ENCODE results near the gene RHOC.

RHOC gene

DNA sequence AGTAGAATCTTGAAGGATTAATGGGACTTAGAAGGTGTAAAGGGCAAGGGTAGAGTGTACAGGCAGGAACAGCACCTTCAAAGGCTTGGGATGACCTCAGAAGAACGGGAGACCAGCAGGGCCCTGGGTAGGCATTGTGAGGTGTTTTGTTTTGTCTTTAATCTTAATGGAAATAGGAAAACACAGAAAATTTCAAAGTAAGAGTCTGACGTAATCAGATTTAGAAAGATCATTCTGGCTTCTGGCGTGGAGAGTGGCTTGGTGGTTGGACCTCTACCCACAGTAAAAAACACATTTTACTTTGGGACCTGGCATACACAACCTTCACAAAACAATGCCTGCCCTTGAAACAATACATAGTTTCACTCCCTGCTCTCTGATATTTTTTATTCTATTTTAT, 28.3 kb downstream of the RHOC start:
- no peak for TF ChIP-seq CTCF (IDR thresholded peaks at IDR 0.05; ENCODE audit: low read length, missing control alignments)

DNA sequence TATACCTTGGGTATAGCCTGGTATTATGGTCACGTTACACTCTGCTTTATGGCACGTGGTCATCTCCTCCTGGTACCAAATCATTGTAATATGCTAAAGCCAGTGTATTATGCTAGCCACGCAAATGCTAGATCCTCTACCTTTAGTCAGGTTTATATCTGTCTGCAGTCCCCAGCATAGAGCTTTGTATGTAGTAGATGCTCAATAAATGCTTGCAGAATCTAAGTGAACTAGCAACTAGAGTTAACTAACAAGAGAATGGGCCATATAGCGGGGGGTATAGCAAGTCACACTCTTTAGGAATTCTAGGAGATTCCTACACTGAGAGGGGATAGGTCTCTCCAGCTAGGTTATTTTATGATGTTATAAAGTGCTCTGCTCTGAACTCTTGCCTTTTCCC, 29.4 kb downstream of the RHOC start:
- no peak overlapping the region for H3K4me3 ChIP-seq (replicated peaks; ENCODE audit: low read depth, low read length)
- TF ChIP-seq CTCF (IDR thresholded peaks at IDR 0.05; ENCODE audit: low read length, missing control alignments), result no peak
- no peak for DNase-seq (ENCODE audit: low read depth)

More for the DNA sequence above, 28.3 kb downstream of the RHOC start:
- no peak overlapping the region for H3K4me3 ChIP-seq (replicated peaks; ENCODE audit: low read depth, low read length)
- no peak for DNase-seq (ENCODE audit: low read depth)

DNA sequence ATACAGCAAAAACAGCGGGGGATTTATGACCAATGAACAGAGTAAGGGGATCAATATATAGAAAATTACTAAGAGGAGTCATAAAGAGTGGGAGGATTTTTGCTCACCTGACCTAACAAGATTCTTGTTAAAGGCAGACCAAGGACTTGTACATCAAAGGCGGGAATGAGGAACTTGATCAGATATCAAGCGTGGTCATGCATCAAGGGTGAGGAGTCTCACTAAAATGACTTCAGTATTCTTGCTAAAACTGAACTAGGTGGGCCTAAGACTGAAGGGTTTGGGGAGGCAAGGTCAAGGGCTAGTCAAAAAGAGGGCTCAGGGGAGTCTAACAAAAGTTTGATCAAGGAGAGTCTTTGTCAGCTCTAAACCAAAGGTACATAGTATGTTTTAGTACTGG, 30.4 kb downstream of the RHOC start:
- no peak for DNase-seq (ENCODE audit: low read depth)

DNA sequence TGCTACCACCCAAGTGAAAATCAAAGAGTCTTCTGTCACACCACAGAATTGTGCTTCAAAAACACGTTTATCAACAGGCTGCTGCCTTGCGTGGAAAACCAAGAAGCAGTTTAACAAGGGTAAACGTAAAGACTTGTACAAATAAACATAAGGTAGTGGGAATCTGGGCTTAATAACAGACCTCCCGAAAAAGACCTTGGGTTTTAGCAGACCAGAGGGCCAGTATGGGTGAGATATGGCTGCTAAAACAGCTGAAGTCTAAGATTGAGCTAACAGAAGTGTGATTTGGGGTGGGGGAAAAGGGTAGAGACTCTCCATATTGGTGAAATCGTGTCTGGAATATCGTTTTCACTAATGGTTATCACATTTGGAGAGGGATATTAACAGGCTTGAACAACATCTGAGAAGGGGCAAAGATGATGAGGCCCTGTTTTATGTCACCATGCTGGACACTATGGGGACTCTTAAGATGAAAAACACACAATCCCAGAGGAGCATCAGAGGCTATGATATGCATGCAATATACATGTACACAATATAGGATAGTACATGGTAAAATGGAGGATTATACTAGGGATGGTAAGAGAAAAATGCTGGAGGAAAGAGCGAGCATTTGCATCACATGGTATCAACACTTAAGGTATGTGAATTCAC, 31.1 kb downstream of the RHOC start:
- no peak for TF ChIP-seq CTCF (IDR thresholded peaks at IDR 0.05; ENCODE audit: low read length, missing control alignments)
- peak overlapping the region; percentile 82 for H3K4me3 ChIP-seq (replicated peaks; ENCODE audit: low read depth, low read length)
- no peak for DNase-seq (ENCODE audit: low read depth)

More for the DNA sequence above, 30.4 kb downstream of the RHOC start:
- TF ChIP-seq CTCF (IDR thresholded peaks at IDR 0.05; ENCODE audit: low read length, missing control alignments), result no peak
- H3K4me3 ChIP-seq (replicated peaks; ENCODE audit: low read depth, low read length), result no peak overlapping the region

DNA sequence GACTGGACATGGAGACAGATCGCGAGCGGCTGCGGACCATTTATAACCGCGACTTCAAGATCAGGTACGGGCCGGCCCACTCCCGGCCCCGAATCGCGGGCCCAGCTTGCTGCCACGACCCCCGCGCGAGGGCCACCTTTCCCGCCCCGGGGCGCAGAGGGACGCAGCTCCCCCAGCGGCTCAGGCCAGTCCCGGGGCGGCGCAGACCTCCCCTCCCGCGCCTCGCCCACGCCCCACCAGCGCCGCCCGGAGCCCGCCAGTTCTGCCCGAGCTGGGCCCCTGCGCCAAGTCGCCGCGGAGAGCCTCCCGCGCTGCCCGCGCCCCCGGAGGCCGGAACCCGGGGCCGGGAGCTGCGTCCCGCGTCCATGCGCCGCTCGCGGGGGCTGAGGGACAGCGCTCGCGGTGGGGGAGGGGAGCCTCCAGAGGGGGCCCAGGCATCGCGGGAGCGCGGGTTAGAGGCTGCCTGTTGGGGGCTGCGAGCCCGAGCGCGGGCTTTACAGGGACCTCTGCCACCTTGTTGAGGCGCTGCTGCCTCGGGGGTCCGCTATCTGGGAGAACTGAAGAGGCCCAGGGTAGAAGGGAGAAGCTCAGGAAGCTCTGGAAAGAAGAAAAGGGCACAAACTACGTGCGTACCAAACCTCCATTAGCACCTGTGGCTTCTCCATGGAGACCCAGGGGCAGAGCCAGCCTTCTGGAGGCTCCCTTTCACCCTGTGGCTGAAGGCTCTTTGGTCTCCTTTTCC, 31.8 kb downstream of the RHOC start:
- TF ChIP-seq CTCF (IDR thresholded peaks at IDR 0.05; ENCODE audit: low read length, missing control alignments), result no peak
- peak; percentile 22 for DNase-seq (ENCODE audit: low read depth)
- H3K4me3 ChIP-seq (replicated peaks; ENCODE audit: low read depth, low read length), result peak overlapping the region; percentile 82

DNA sequence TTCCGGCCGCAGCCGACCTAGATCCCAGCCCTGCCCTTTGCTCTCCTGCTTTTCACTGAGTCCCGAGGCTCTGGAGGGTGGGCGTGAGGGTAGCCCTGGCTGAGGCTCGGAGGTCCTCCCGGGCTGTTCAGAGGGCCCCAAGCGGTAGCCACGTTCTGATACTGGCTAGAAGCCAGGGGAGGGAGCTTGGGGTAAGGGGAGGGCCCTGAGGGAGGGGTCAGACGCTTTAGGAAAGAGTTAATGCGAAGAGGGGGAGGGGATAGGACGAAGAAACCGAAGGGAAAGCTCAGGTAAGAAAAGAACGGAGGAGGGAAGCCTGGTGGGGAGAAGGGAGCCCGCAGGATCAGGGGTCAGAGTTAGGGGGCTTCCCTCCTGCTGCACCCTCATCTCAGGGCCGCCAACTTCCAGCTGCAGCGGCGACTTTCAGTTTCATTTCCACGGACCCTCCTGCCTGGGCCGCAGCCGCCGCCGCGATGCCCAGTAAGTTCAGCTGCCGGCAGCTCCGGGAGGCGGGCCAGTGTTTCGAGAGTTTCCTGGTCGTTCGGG, 32.4 kb downstream of the RHOC start, which contains the start of gene MOV10:
Gene MOV10 (plus strand): TSS at position 220 of the 546 bp plus-strand sequence. CDS start 254 bp downstream, at position 474.
- peak within 1 kb of the TSS; percentile 82 for H3K4me3 ChIP-seq (replicated peaks; ENCODE audit: low read depth, low read length)
- TF ChIP-seq CTCF (IDR thresholded peaks at IDR 0.05; ENCODE audit: low read length, missing control alignments), result no peak
- peak; percentile 76 for DNase-seq (ENCODE audit: low read depth)

Measured in fibroblast of pulmonary artery (primary cell).